ENCODE measurements around the gene EIF4ENIF1.
"Not testable (repeated sequence)": the region's sequence is repeated elsewhere in the genome, so short reads cannot be mapped to it uniquely, and the experiment has no call there.

The EIF4ENIF1 gene

GRCh38 chr22:31532060-31532459, 42.4 kb upstream of the EIF4ENIF1 start:
- no peak for TF ChIP-seq CTCF (IDR thresholded peaks at IDR 0.05; ENCODE audit: poor library complexity, severe bottlenecking)
- peaks cover 9% of the 10 kb centered on the region; the same call in 1 of the 2 replicates for H3K36me3 ChIP-seq (ENCODE audit: low read depth)
- no peak for ATAC-seq (ENCODE audit: low read depth)

GRCh38 chr22:31530823-31531195, 41.2 kb upstream of the EIF4ENIF1 start:
- H3K27me3 ChIP-seq (ENCODE audit: insufficient read depth, poor library complexity, severe bottlenecking) = no peaks in the 10 kb centered on the region
- peak overlapping the region; percentile 51 for H3K27ac ChIP-seq (ENCODE audit: poor library complexity, severe bottlenecking)
- H3K4me1 ChIP-seq (ENCODE audit: insufficient read depth, poor library complexity, severe bottlenecking) = peaks cover 8% of the 10 kb centered on the region
- H3K4me3 ChIP-seq (ENCODE audit: severe bottlenecking) = no peak overlapping the region
- no peak for TF ChIP-seq CTCF (IDR thresholded peaks at IDR 0.05; ENCODE audit: poor library complexity, severe bottlenecking)
- H3K9me3 ChIP-seq (ENCODE audit: severe bottlenecking) = no peaks in the 10 kb centered on the region
- peak; percentile 19; the same call in 1 of the 3 replicates for ATAC-seq (ENCODE audit: low read depth)
- H3K36me3 ChIP-seq (ENCODE audit: low read depth) = peaks cover 9% of the 10 kb centered on the region; the same call in 1 of the 2 replicates
- DNase-seq (ENCODE audit: low spot score) = no peak

More at GRCh38 chr22:31532060-31532459, 42.4 kb upstream of the EIF4ENIF1 start:
- H3K9me3 ChIP-seq (ENCODE audit: severe bottlenecking) = no peaks in the 10 kb centered on the region
- H3K4me3 ChIP-seq (ENCODE audit: severe bottlenecking) = no peak overlapping the region
- H3K4me1 ChIP-seq (ENCODE audit: insufficient read depth, poor library complexity, severe bottlenecking) = peaks cover 8% of the 10 kb centered on the region
- H3K27me3 ChIP-seq (ENCODE audit: insufficient read depth, poor library complexity, severe bottlenecking) = no peaks in the 10 kb centered on the region
- DNase-seq (ENCODE audit: low spot score) = no peak
- no peak overlapping the region for H3K27ac ChIP-seq (ENCODE audit: poor library complexity, severe bottlenecking)

- Histone ChIP-seq H3K36me3 (ENCODE audit: low read depth) (peaks cover 9% of the 10 kb centered on the region; the same call in 1 of the 2 replicates), H3K27me3 (ENCODE audit: insufficient read depth, poor library complexity, severe bottlenecking) (no peaks in the 10 kb centered on the region), H3K27ac (ENCODE audit: poor library complexity, severe bottlenecking) (no peak overlapping the region), H3K9me3 (ENCODE audit: severe bottlenecking) (no peaks in the 10 kb centered on the region), H3K4me1 (ENCODE audit: insufficient read depth, poor library complexity, severe bottlenecking) (peaks cover 8% of the 10 kb centered on the region), H3K4me3 (ENCODE audit: severe bottlenecking) (no peak overlapping the region)
- DNase-seq (ENCODE audit: low spot score) (no peak), ATAC-seq (ENCODE audit: low read depth) (no peak)
- no peak for TF ChIP-seq CTCF (IDR thresholded peaks at IDR 0.05; ENCODE audit: poor library complexity, severe bottlenecking)
Measured at GRCh38 chr22:31526270-31526669, 36.6 kb upstream of the EIF4ENIF1 start.

- DNase-seq (ENCODE audit: low spot score); H3K27ac ChIP-seq (ENCODE audit: poor library complexity, severe bottlenecking); H3K27me3 ChIP-seq (ENCODE audit: insufficient read depth, poor library complexity, severe bottlenecking); H3K4me3 ChIP-seq (ENCODE audit: severe bottlenecking); H3K36me3 ChIP-seq (ENCODE audit: low read depth); H3K4me1 ChIP-seq (ENCODE audit: insufficient read depth, poor library complexity, severe bottlenecking); H3K9me3 ChIP-seq (ENCODE audit: severe bottlenecking); ATAC-seq (ENCODE audit: low read depth): not testable (repeated sequence)
Measured at GRCh38 chr22:31524132-31524531, 34.5 kb upstream of the EIF4ENIF1 start.

GRCh38 chr22:31520051-31520450, 30.4 kb upstream of the EIF4ENIF1 start:
- H3K27ac ChIP-seq (ENCODE audit: poor library complexity, severe bottlenecking) = no peak overlapping the region
- H3K4me1 ChIP-seq (ENCODE audit: insufficient read depth, poor library complexity, severe bottlenecking) = no peaks in the 10 kb centered on the region
- no peak for TF ChIP-seq CTCF (IDR thresholded peaks at IDR 0.05; ENCODE audit: poor library complexity, severe bottlenecking)
- ATAC-seq (ENCODE audit: low read depth) = no peak
- H3K4me3 ChIP-seq (ENCODE audit: severe bottlenecking) = no peak overlapping the region
- no peak for DNase-seq (ENCODE audit: low spot score)
- no peaks in the 10 kb centered on the region for H3K9me3 ChIP-seq (ENCODE audit: severe bottlenecking)
- H3K36me3 ChIP-seq (ENCODE audit: low read depth) = no peaks in the 10 kb centered on the region
- H3K27me3 ChIP-seq (ENCODE audit: insufficient read depth, poor library complexity, severe bottlenecking) = no peaks in the 10 kb centered on the region

All from RWPE2 (cell line).